SK-N-SH treated with all-trans-retinoic acid at 6 μM for 48 hours (cell line): ENCODE measurements around the gene KIAA1755.

ENCODE experiments used
- ATAC-seq: fragments of 200-7000 bp; cut with Tn5 transposase; 3 replicates; pipeline ENCODE4 v1.9.1; 2020; ENCODE audit warnings: mild to moderate bottlenecking, moderate library complexity
- BACH2 ChIP-seq: fragments of 250-450 bp; sonication (Bioruptor Pico); IDR thresholded peaks from 2 replicates; pipeline ENCODE4 v1.9.0; 2021; ENCODE audit warnings: mild to moderate bottlenecking, borderline replicate concordance
- CSDC2 ChIP-seq: fragments of 250-450 bp; sonication (Bioruptor Pico); IDR thresholded peaks from 2 replicates; pipeline ENCODE4 v1.5.0; 2020; ENCODE audit warnings: mild to moderate bottlenecking, moderate library complexity
- ESRRG ChIP-seq: fragments of 250-450 bp; sonication (Bioruptor Pico); IDR thresholded peaks from 2 replicates; pipeline ENCODE4 v1.6.1; 2021; ENCODE audit warnings: mild to moderate bottlenecking
- GLIS3 ChIP-seq: fragments of 250-450 bp; sonication (Bioruptor Pico); IDR thresholded peaks from 2 replicates; pipeline ENCODE4 v1.5.0; 2020; ENCODE audit warnings: mild to moderate bottlenecking, moderate library complexity
- ISL1 ChIP-seq: fragments of 250-450 bp; sonication (Bioruptor Pico); IDR thresholded peaks from 2 replicates; pipeline ENCODE4 v2.1.2; 2022; ENCODE audit warnings: mild to moderate bottlenecking, moderate library complexity
- PPARA ChIP-seq: fragments of 250-450 bp; sonication (Bioruptor Pico); IDR thresholded peaks from 2 replicates; pipeline ENCODE4 v1.5.0; 2020; ENCODE audit warnings: mild to moderate bottlenecking, borderline replicate concordance
- RARB ChIP-seq: fragments of 250-450 bp; sonication (Bioruptor Pico); IDR thresholded peaks from 2 replicates; pipeline ENCODE4 v1.8.0; 2021; ENCODE audit warnings: mild to moderate bottlenecking, moderate library complexity
- SNAI2 ChIP-seq: fragments of 250-450 bp; sonication (Bioruptor Pico); IDR thresholded peaks from 2 replicates; pipeline ENCODE4 v1.5.0; 2020; ENCODE audit warnings: mild to moderate bottlenecking, moderate library complexity
- TCF4 ChIP-seq: fragments of 250-450 bp; sonication (Bioruptor Pico); IDR thresholded peaks from 2 replicates; pipeline ENCODE4 v1.8.0; 2021; ENCODE audit warnings: mild to moderate bottlenecking, moderate library complexity, borderline replicate concordance
- TOX ChIP-seq: fragments of 250-450 bp; sonication (Bioruptor Pico); IDR thresholded peaks from 2 replicates; pipeline ENCODE4 v1.8.0; 2021; ENCODE audit warnings: mild to moderate bottlenecking, moderate library complexity, borderline replicate concordance
- ZC3H10 ChIP-seq: fragments of 250-450 bp; sonication (Bioruptor Pico); IDR thresholded peaks from 2 replicates; pipeline ENCODE4 v1.5.1; 2021; ENCODE audit warnings: mild to moderate bottlenecking, moderate library complexity
- ZFP3 ChIP-seq: fragments of 250-450 bp; sonication (Bioruptor Pico); IDR thresholded peaks from 2 replicates; pipeline ENCODE4 v1.5.0; 2020; ENCODE audit warnings: mild to moderate bottlenecking, moderate library complexity
- ZFP30 ChIP-seq: fragments of 450-650 bp; formaldehyde crosslinking; IDR thresholded peaks from 2 replicates; pipeline ENCODE4 v1.5.0; 2022; ENCODE audit warnings: mild to moderate bottlenecking, moderate library complexity
- ZNF565 ChIP-seq: fragments of 450-650 bp; formaldehyde crosslinking; conservative IDR thresholded peaks from 2 replicates; pipeline ENCODE4 v1.5.0; 2020; ENCODE audit warnings: low read depth, mild to moderate bottlenecking, moderate library complexity
- ZNF8 ChIP-seq: fragments of 450-650 bp; formaldehyde crosslinking; IDR thresholded peaks from 2 replicates; pipeline ENCODE4 v1.5.0; 2020; ENCODE audit warnings: mild to moderate bottlenecking, moderate library complexity
- TF ChIP-seq, protein P1 (sequence below): fragments of 250-450 bp; sonication (Bioruptor Pico); IDR thresholded peaks from 2 replicates; pipeline ENCODE4 v1.5.1; 2020; ENCODE audit warnings: low read depth, mild to moderate bottlenecking, moderate library complexity
- TF ChIP-seq, protein P2 (sequence below): fragments of 250-450 bp; sonication (Bioruptor Pico); IDR thresholded peaks from 2 replicates; pipeline ENCODE4 v1.8.0; 2021; ENCODE audit warnings: low read depth, mild to moderate bottlenecking, moderate library complexity, borderline replicate concordance
- TF ChIP-seq, protein P3 (sequence below): fragments of 250-450 bp; sonication (Bioruptor Pico); IDR thresholded peaks from 2 replicates; pipeline ENCODE4 v1.5.0; 2020; ENCODE audit warnings: mild to moderate bottlenecking, moderate library complexity
- TF ChIP-seq, protein P4 (sequence below): fragments of 250-450 bp; sonication (Bioruptor Pico); IDR thresholded peaks from 2 replicates; pipeline ENCODE4 v1.5.1; 2021; ENCODE audit warnings: mild to moderate bottlenecking, moderate library complexity
- TF ChIP-seq, protein P5 (sequence below): fragments of 250-450 bp; sonication (Bioruptor Pico); IDR thresholded peaks from 2 replicates; pipeline ENCODE4 v1.8.0; 2020; ENCODE audit warnings: mild to moderate bottlenecking, moderate library complexity, borderline replicate concordance

KIAA1755 gene

DNA sequence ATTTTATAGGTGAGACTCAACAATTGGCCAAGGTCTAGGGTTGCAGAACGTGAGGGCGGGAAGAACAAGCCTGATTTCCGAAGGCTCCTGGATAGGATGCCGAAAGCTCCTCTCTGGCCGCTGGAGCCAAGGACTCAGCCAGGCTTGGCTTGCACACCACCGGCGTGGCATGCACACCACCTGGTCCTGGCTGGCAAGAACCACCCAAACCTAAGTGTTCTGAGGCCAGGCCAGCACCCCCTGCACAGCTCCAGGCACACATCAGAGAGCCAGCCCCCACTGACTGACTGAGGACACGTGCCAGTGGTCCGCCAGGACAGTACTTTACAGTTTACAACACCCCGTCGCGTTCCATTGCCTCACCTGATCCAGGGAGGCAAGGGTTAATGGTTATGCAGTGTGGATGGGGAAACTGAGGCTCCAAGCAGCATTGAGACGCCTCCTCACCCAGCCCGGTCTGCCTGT is 95.9 kb downstream of the KIAA1755 start:
- no peak for TF ChIP-seq BACH2 (CRISPR knock-in tag)
- TF ChIP-seq, protein P1, sequence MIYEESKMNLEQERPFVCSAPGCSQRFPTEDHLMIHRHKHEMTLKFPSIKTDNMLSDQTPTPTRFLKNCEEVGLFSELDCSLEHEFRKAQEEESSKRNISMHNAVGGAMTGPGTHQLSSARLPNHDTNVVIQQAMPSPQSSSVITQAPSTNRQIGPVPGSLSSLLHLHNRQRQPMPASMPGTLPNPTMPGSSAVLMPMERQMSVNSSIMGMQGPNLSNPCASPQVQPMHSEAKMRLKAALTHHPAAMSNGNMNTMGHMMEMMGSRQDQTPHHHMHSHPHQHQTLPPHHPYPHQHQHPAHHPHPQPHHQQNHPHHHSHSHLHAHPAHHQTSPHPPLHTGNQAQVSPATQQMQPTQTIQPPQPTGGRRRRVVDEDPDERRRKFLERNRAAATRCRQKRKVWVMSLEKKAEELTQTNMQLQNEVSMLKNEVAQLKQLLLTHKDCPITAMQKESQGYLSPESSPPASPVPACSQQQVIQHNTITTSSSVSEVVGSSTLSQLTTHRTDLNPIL (CRISPR knock-in tag): no peak
- ATAC-seq: no peak

DNA sequence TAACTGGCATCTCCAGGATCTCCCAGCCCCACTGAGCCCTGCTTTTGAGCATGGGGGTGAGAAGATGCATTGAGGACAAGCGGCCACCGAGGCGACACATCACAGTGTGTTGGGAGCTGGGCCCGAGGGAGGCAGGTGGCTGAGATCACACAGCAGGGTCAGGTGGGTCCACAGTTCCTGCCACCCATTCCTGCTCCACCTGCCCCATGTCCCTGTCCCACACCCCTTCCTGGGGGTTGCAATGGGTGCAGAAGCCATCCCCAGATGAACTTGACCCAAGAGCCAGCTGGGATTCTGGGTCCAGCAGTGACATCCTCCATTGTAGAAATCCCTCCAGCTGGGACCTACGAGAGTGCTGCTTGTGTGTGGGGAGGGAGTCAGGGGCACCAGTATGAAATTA is 96.5 kb downstream of the KIAA1755 start:
- no peak for TF ChIP-seq SNAI2 (CRISPR knock-in tag)
- ATAC-seq: no peak

DNA sequence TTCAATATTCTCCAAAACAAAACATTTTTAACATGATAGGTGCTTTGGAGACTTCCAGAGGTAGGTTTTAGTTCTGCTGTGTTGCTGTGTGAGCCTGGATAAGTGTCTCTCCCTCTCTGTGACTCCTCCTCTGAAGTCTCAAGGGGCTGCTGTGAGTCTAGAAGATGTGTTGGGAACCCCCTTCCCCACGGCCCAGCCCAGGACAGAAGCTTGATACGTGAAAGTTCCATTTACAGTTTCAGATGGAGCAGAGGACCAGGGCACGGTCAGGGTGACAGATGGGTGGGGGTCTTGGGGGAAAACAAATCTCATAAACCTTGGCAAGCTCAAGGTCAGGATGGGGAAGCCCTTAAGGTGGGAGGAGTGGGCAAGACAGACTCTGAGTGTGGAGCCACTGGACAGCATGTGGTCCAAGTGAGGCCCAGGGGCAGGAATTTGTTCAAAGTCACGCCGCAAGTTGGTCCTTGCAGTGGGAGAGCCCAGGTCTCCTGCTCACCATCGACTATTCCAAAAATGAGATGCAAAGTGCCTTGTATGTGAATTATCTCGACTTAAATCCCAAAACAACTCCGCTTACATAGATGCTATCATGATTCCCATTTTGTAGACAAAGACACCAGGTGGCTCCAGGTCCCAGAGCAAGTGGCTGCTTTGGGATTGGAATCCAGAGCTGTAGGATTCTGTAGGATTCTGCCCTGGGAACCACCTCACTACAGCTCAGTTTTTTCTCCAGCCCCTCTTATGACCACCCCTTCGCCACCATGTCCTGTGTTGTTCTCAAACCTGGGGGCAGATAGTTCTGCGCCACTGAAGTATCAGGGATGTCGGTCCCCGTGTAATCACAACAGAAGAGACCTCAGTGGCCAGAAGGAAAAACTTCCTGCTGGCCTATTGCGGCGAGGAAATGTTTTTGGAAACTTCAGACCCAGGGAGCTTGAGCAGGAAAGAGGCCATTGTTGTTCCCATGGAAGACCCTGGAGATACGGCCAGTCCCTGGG is 97.4 kb downstream of the KIAA1755 start:
- ATAC-seq: no peak

DNA sequence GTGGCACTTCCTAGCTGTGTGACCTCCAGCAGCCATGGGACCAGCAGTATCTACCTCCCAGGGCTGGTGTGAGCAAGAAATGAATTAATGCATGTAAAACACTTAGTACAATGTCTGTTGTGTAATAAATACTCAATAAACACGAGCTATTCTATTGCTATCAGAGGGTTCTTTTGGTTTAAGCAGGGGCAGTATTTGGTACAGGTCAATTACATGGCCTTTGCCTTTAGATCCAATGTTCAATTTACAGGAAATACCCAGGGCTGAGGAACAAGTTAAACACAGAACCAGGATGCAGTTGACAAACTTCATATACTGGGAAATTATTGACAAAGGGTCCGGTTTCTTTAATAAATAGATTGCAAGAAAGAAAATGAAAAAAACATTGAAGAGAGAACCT is 98.4 kb downstream of the KIAA1755 start:
- ATAC-seq: no peak
- TF ChIP-seq, protein P2, sequence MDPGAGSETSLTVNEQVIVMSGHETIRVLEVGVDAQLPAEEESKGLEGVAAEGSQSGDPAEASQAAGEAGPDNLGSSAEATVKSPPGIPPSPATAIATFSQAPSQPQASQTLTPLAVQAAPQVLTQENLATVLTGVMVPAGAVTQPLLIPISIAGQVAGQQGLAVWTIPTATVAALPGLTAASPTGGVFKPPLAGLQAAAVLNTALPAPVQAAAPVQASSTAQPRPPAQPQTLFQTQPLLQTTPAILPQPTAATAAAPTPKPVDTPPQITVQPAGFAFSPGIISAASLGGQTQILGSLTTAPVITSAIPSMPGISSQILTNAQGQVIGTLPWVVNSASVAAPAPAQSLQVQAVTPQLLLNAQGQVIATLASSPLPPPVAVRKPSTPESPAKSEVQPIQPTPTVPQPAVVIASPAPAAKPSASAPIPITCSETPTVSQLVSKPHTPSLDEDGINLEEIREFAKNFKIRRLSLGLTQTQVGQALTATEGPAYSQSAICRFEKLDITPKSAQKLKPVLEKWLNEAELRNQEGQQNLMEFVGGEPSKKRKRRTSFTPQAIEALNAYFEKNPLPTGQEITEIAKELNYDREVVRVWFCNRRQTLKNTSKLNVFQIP (CRISPR knock-in tag): no peak
- TF ChIP-seq ZNF565 (CRISPR knock-in tag): no peak
- TF ChIP-seq TCF4: no peak
- TF ChIP-seq ZC3H10: no peak
- TF ChIP-seq, protein P3, sequence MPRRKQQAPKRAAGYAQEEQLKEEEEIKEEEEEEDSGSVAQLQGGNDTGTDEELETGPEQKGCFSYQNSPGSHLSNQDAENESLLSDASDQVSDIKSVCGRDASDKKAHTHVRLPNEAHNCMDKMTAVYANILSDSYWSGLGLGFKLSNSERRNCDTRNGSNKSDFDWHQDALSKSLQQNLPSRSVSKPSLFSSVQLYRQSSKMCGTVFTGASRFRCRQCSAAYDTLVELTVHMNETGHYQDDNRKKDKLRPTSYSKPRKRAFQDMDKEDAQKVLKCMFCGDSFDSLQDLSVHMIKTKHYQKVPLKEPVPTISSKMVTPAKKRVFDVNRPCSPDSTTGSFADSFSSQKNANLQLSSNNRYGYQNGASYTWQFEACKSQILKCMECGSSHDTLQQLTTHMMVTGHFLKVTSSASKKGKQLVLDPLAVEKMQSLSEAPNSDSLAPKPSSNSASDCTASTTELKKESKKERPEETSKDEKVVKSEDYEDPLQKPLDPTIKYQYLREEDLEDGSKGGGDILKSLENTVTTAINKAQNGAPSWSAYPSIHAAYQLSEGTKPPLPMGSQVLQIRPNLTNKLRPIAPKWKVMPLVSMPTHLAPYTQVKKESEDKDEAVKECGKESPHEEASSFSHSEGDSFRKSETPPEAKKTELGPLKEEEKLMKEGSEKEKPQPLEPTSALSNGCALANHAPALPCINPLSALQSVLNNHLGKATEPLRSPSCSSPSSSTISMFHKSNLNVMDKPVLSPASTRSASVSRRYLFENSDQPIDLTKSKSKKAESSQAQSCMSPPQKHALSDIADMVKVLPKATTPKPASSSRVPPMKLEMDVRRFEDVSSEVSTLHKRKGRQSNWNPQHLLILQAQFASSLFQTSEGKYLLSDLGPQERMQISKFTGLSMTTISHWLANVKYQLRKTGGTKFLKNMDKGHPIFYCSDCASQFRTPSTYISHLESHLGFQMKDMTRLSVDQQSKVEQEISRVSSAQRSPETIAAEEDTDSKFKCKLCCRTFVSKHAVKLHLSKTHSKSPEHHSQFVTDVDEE (CRISPR knock-in tag): no peak
- TF ChIP-seq ESRRG (CRISPR knock-in tag): no peak
- no peak for TF ChIP-seq SNAI2 (CRISPR knock-in tag)
- TF ChIP-seq BACH2 (CRISPR knock-in tag): no peak
- TF ChIP-seq ISL1: no peak
- no peak for TF ChIP-seq ZNF8 (CRISPR knock-in tag)
- TF ChIP-seq GLIS3 (CRISPR knock-in tag): no peak
- TF ChIP-seq ZFP30 (CRISPR knock-in tag): no peak

More for the DNA sequence above, 97.4 kb downstream of the KIAA1755 start:
- TF ChIP-seq, protein P3 (CRISPR knock-in tag): no peak
- no peak for TF ChIP-seq CSDC2 (CRISPR knock-in tag)
- no peak for TF ChIP-seq ZFP30 (CRISPR knock-in tag)
- no peak for TF ChIP-seq RARB (CRISPR knock-in tag)
- no peak for TF ChIP-seq BACH2 (CRISPR knock-in tag)
- no peak for TF ChIP-seq ZFP3
- no peak for TF ChIP-seq TOX
- TF ChIP-seq, protein P4, sequence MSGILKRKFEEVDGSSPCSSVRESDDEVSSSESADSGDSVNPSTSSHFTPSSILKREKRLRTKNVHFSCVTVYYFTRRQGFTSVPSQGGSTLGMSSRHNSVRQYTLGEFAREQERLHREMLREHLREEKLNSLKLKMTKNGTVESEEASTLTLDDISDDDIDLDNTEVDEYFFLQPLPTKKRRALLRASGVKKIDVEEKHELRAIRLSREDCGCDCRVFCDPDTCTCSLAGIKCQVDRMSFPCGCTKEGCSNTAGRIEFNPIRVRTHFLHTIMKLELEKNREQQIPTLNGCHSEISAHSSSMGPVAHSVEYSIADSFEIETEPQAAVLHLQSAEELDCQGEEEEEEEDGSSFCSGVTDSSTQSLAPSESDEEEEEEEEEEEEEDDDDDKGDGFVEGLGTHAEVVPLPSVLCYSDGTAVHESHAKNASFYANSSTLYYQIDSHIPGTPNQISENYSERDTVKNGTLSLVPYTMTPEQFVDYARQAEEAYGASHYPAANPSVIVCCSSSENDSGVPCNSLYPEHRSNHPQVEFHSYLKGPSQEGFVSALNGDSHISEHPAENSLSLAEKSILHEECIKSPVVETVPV (CRISPR knock-in tag): no peak
- TF ChIP-seq, protein P5, sequence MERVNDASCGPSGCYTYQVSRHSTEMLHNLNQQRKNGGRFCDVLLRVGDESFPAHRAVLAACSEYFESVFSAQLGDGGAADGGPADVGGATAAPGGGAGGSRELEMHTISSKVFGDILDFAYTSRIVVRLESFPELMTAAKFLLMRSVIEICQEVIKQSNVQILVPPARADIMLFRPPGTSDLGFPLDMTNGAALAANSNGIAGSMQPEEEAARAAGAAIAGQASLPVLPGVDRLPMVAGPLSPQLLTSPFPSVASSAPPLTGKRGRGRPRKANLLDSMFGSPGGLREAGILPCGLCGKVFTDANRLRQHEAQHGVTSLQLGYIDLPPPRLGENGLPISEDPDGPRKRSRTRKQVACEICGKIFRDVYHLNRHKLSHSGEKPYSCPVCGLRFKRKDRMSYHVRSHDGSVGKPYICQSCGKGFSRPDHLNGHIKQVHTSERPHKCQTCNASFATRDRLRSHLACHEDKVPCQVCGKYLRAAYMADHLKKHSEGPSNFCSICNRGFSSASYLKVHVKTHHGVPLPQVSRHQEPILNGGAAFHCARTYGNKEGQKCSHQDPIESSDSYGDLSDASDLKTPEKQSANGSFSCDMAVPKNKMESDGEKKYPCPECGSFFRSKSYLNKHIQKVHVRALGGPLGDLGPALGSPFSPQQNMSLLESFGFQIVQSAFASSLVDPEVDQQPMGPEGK (CRISPR knock-in tag): no peak
- TF ChIP-seq TCF4: no peak
- no peak for TF ChIP-seq PPARA (CRISPR knock-in tag)
- no peak for TF ChIP-seq ISL1
